Stimulated activated CD8-positive, alpha-beta memory T cell treated with anti-CD3 and anti-CD28 coated beads, Interleukin-4, amount 100 ng/mL, for 24 hours (primary cell): Measurements from ENCODE around the gene ARMC10.
"Not testable (repeated sequence)": the region's sequence is repeated elsewhere in the genome, so short reads cannot be mapped to it uniquely, and the experiment has no call there.

Source experiments
- DNase-seq: peaks from one replicate; pipeline ENCODE4 v3.0.0-alpha.2; 2020; ENCODE audit warnings: low read depth

ARMC10 gene

GRCh38 chr7:103124429-103124979, 49.6 kb downstream of the ARMC10 start:
- DNase-seq = no peak

- DNase-seq = no peak
Observed at GRCh38 chr7:103127006-103127405, 52.1 kb downstream of the ARMC10 start.

- no peak for DNase-seq
Observed at GRCh38 chr7:103129702-103130549, 55.0 kb downstream of the ARMC10 start.

- DNase-seq = no peak
Observed at GRCh38 chr7:103130901-103131624, 56.1 kb downstream of the ARMC10 start.

- DNase-seq = no peak
Observed at GRCh38 chr7:103132995-103133688, 58.2 kb downstream of the ARMC10 start.

- DNase-seq = no peak
Observed at GRCh38 chr7:103134836-103135554, 60.1 kb downstream of the ARMC10 start.

GRCh38 chr7:103140061-103140460, 65.1 kb downstream of the ARMC10 start:
- no peak for DNase-seq

GRCh38 chr7:103140685-103141084, 65.7 kb downstream of the ARMC10 start:
- DNase-seq = no peak

GRCh38 chr7:103141753-103142404, 66.9 kb downstream of the ARMC10 start:
- no peak for DNase-seq

- no peak for DNase-seq
Observed at GRCh38 chr7:103142494-103142893, 67.6 kb downstream of the ARMC10 start.

GRCh38 chr7:103143868-103144267, 68.9 kb downstream of the ARMC10 start:
- DNase-seq = no peak

GRCh38 chr7:103144754-103145153, 69.8 kb downstream of the ARMC10 start:
- DNase-seq = not testable (repeated sequence)

GRCh38 chr7:103148131-103148993, 73.4 kb downstream of the ARMC10 start:
- no peak for DNase-seq
